Epithelial cell of esophagus (primary cell): ENCODE data around the gene ZNF213.
"Not testable (repeated sequence)": the region's sequence is repeated elsewhere in the genome, so short reads cannot be mapped to it uniquely, and the experiment has no call there.

Experiments used
- DNase-seq: peaks from one replicate; pipeline ENCODE4 v3.0.0; 2010; ENCODE audit warnings: low read depth
- H3K4me3 ChIP-seq: 2 replicates; pipeline ENCODE4 v1.5.1; 2011; ENCODE audit warnings: mild to moderate bottlenecking, low read length, control low read depth
- CTCF ChIP-seq: IDR thresholded peaks from 2 replicates; pipeline ENCODE4 v1.5.1; 2011; ENCODE audit warnings: low read depth, mild to moderate bottlenecking, low read length, control low read depth, inconsistent platforms; ENCODE audit not compliant: insufficient read depth; ENCODE audit errors: missing control alignments

Gene ZNF213

GRCh38 chr16:3137267-3137666, 2.4 kb downstream of the ZNF213 start:
- DNase-seq = no peak
- no peak overlapping the region for H3K4me3 ChIP-seq
- no peak for TF ChIP-seq CTCF

- no peak for DNase-seq
Measured at GRCh38 chr16:3138342-3138741, 3.5 kb downstream of the ZNF213 start.

DNA sequence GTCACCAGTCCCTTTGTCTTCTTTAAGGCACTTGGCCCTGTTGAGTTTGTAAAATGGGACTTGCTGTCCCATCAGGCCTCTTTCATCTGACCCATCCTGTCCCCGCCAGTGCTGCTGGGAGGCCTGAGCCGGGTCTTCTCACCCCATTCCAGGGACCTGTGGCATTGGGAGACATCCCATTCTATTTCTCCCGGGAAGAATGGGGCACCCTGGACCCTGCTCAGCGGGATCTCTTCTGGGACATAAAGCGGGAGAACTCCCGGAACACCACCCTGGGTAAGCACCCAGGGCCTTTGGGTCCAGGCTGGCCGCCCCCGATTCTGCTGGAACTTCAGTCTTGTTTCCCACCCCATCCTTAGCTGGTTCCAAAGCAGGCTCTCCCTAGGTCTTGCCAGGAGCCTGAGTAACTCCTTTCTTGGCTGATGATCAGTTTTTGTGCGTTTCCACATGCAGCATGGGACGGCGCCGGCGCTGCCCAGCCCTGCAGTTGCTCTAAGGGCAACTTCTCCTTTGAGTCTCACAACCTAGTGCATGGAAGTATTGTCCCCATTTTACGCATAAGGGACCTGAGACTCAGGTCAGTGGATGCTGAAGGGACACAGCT, 4.1 kb downstream of the ZNF213 start:
- no peak for DNase-seq
- no peak for TF ChIP-seq CTCF
- no peak overlapping the region for H3K4me3 ChIP-seq

More at GRCh38 chr16:3138342-3138741, 3.5 kb downstream of the ZNF213 start:
- no peak overlapping the region for H3K4me3 ChIP-seq
- no peak for TF ChIP-seq CTCF

GRCh38 chr16:3139561-3139960, 4.7 kb downstream of the ZNF213 start:
- peak; percentile 67 for DNase-seq
- H3K4me3 ChIP-seq = not testable (repeated sequence)

GRCh38 chr16:3140603-3141427, 6.0 kb downstream of the ZNF213 start:
- H3K4me3 ChIP-seq = no peak overlapping the region
- no peak for TF ChIP-seq CTCF
- no peak for DNase-seq

- no peak for TF ChIP-seq CTCF
- H3K4me3 ChIP-seq = no peak overlapping the region
- no peak for DNase-seq
Measured at GRCh38 chr16:3141781-3142311, 7.0 kb downstream of the ZNF213 start.

DNA sequence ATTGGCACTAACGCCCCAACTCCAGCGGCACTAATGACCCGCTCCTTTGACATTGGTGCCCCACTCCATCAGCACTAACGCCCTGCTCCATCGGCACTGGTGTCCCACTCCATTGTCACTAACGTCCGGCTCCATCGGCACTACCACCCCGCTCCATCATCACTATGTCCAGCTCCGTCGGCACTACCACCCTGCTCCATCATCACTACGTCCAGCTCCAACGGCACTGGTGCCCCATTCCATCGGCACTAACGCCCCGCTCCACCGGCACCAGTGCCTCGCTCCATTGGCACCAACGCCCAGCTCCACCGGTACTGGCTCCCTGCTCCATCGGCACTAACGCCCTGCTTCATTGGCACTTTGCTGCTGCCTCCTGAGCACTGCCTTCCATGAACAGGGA, 7.5 kb downstream of the ZNF213 start:
- TF ChIP-seq CTCF = no peak
- H3K4me3 ChIP-seq = no peak overlapping the region
- no peak for DNase-seq
